ENCODE measurements around the gene GPR27.
A peak's percentile ranks its signal among the peaks of the same experiment; 100 is the strongest.

Gene GPR27

DNA sequence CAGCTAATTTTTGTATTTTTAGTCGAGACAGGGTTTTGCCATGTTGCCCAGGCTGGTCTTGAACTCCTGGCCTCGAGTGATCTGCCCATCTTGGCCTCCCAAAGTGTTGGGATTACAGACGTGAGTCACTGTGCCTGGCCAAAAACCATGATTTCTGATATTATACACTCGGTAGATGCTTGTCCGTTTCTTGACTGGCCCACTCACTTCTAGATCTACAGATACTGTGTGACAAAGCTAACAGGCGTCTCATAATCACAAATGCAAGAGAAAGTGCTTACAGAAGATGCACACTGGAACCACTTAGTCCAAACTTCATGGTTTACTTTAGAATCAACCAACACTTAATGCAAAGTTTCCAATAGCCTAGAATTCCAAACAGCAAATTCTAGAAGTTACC, 22.9 kb downstream of the GPR27 start:
- no peak overlapping the region for H3K4me3 ChIP-seq (replicated peaks; ENCODE audit: low read depth, low read length)
- TF ChIP-seq CTCF (IDR thresholded peaks at IDR 0.05; ENCODE audit: low read length, missing control alignments) = no peak

GRCh38 chr3:71778353-71778752, 24.7 kb downstream of the GPR27 start:
- no peak for TF ChIP-seq CTCF (IDR thresholded peaks at IDR 0.05; ENCODE audit: low read length, missing control alignments)
- DNase-seq (ENCODE audit: low read depth) = no peak
- no peak overlapping the region for H3K4me3 ChIP-seq (replicated peaks; ENCODE audit: low read depth, low read length)

More for the DNA sequence above, 22.9 kb downstream of the GPR27 start:
- no peak for DNase-seq (ENCODE audit: low read depth)

DNA sequence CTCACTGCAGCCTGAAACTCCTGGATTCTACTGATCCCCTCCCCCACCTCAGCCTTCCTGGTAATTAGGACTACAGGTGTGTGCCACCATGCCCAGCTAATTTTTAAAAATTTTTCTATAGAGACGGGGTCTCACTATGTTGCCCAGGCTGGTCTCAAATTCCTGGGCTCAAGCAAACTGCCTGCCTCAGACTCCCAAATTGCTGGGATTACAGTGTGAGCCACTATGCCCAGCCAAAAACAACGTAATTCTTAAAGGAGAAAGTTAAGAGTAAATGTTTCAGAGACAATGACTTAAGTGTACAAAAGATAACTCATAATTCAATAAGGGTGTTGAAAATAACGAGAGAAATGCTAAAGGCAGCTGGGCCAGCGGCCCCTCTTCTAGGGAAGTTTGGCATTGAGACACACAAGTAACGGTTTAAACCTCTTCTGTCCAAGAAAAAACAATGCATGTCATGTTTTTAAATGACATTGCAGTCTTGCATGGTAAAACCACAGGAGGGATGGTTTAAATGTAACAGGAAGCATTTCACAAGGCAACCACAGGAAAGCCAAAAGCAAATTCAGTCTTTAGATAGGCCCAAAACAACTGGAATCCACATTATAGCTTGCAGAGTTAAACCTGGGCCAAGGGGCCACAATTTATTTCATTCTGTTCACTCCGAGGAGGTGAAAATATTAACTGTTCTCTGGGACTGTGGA, 26.2 kb downstream of the GPR27 start:
- no peak overlapping the region for H3K4me3 ChIP-seq (replicated peaks; ENCODE audit: low read depth, low read length)
- TF ChIP-seq CTCF (IDR thresholded peaks at IDR 0.05; ENCODE audit: low read length, missing control alignments) = no peak
- peak; percentile 11 for DNase-seq (ENCODE audit: low read depth)

- no peak overlapping the region for H3K4me3 ChIP-seq (replicated peaks; ENCODE audit: low read depth, low read length)
- no peak for TF ChIP-seq CTCF (IDR thresholded peaks at IDR 0.05; ENCODE audit: low read length, missing control alignments)
- no peak for DNase-seq (ENCODE audit: low read depth)
Observed at GRCh38 chr3:71780430-71780829, 26.8 kb downstream of the GPR27 start.

DNA sequence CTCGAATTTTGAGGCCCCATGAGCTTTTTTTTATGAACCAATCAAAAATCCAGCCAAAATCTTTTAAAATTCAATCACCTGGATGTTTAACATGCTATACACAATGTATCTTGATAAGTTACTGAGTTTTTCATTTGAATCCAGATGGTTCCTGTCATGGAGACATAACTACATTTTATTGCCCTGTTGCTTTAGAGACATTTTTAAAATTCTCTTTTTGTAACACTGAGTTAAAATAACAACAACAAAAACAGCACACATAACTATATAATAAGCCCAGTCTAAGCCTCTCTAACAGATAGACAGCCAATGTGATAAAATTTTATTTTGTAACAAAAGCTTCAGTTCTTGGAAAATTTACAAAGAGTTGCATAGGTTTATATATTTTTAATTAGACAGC, 29.5 kb downstream of the GPR27 start:
- H3K4me3 ChIP-seq (replicated peaks; ENCODE audit: low read depth, low read length) = no peak overlapping the region
- DNase-seq (ENCODE audit: low read depth) = no peak
- TF ChIP-seq CTCF (IDR thresholded peaks at IDR 0.05; ENCODE audit: low read length, missing control alignments) = no peak

GRCh38 chr3:71784201-71784913, 30.7 kb downstream of the GPR27 start:
- H3K4me3 ChIP-seq (replicated peaks; ENCODE audit: low read depth, low read length) = no peak overlapping the region
- no peak for DNase-seq (ENCODE audit: low read depth)

More at GRCh38 chr3:71784201-71784913, 30.7 kb downstream of the GPR27 start:
- no peak for TF ChIP-seq CTCF (IDR thresholded peaks at IDR 0.05; ENCODE audit: low read length, missing control alignments)
